Loucy (cell line): ENCODE data around the gene PAPOLB.

ENCODE experiments used
- EZH2phosphoT487 ChIP-seq: fragments of 200-600 bp; IDR thresholded peaks from 2 replicates; pipeline ENCODE4 v1.6.1; 2018; ENCODE audit warnings: antibody characterized with exemption, mild to moderate bottlenecking, moderate library complexity, borderline replicate concordance
- TF ChIP-seq, protein P1 (sequence below): fragments of 200-600 bp; sonication (generic); conservative IDR thresholded peaks from 2 replicates; pipeline ENCODE4 v1.5.1; 2014; ENCODE audit warnings: mild to moderate bottlenecking, antibody characterized with exemption, low read length

DNA sequence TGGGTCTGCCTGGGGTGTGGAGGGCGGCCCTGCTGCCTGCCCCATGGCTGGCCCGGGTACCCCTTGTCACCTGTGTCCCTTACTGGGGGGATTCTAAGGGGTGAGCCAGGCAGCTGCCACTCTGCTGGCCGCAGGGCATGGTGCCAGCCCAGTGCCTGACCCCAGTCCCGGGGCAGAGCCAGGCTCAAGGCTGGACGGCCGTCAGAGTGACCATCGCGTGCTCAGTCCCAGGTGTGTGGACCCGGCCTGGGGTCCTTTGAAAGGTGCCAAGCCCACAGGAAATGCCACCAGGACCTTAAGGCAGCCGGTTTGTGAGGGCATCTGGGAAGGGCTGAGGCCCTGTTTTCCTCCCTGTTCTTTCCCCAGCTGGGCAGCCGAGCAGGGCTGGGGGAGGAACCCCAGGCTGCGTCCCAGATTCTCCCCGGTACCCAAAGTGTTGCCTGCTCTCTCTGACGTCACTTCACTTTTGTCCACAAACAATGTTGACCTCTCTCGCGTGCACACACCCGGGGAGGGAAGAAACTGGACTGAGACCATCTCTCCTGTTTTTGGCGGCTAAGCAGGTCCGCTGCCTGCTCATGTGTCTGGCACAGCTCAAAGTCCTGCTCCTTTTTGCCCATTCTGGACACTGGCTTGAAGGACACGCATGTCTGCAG, 37.6 kb downstream of the PAPOLB start:
- no peak for TF ChIP-seq EZH2phosphoT487
- TF ChIP-seq, protein P1, sequence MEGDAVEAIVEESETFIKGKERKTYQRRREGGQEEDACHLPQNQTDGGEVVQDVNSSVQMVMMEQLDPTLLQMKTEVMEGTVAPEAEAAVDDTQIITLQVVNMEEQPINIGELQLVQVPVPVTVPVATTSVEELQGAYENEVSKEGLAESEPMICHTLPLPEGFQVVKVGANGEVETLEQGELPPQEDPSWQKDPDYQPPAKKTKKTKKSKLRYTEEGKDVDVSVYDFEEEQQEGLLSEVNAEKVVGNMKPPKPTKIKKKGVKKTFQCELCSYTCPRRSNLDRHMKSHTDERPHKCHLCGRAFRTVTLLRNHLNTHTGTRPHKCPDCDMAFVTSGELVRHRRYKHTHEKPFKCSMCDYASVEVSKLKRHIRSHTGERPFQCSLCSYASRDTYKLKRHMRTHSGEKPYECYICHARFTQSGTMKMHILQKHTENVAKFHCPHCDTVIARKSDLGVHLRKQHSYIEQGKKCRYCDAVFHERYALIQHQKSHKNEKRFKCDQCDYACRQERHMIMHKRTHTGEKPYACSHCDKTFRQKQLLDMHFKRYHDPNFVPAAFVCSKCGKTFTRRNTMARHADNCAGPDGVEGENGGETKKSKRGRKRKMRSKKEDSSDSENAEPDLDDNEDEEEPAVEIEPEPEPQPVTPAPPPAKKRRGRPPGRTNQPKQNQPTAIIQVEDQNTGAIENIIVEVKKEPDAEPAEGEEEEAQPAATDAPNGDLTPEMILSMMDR, result no peak
